Osteocyte (in vitro differentiated cells): Measurements from ENCODE around the gene GABRR2. TPM values are rescaled to one million over a fixed set of nuclear protein-coding genes. Genes with fewer than 3 reads are reported as not detected.
A peak's percentile ranks its signal among the peaks of the same experiment; 100 is the strongest.

Source experiments
- DNase-seq: peaks from one replicate; pipeline ENCODE4 v3.0.0; 2021; ENCODE audit warnings: mixed read lengths; ENCODE audit not compliant: unreplicated experiment; ENCODE audit errors: extremely low spot score
- H3K27ac Mint-ChIP-seq: one replicate; pipeline ENCODE4 v1.8.0; 2021; ENCODE audit warnings: mild to moderate bottlenecking, mixed read lengths; ENCODE audit not compliant: unreplicated experiment
- H3K27me3 Mint-ChIP-seq: one replicate; pipeline ENCODE4 v1.8.0; 2021; ENCODE audit warnings: mixed read lengths; ENCODE audit not compliant: unreplicated experiment
- H3K36me3 Mint-ChIP-seq: one replicate; pipeline ENCODE4 v1.8.0; 2021; ENCODE audit warnings: mixed read lengths; ENCODE audit not compliant: unreplicated experiment
- H3K4me1 Mint-ChIP-seq: one replicate; pipeline ENCODE4 v1.8.0; 2021; ENCODE audit warnings: mixed read lengths; ENCODE audit not compliant: unreplicated experiment
- H3K4me3 Mint-ChIP-seq: one replicate; pipeline ENCODE4 v1.8.0; 2021; ENCODE audit warnings: mild to moderate bottlenecking, moderate library complexity, mixed read lengths; ENCODE audit not compliant: unreplicated experiment
- H3K9me3 Mint-ChIP-seq: one replicate; pipeline ENCODE4 v1.8.0; 2021; ENCODE audit warnings: mixed read lengths; ENCODE audit not compliant: unreplicated experiment
- CTCF ChIP-seq: fragments of 200-600 bp; sonication (generic); IDR thresholded peaks from 2 replicates; pipeline ENCODE4 v1.5.0; 2021; ENCODE audit warnings: antibody characterized with exemption, mild to moderate bottlenecking, moderate library complexity
- total RNA-seq: library from RNA; stranded (reverse); gene quantifications from 2 replicates; pipeline ENCODE4 v1.2.1, GENCODE V29; 2021

GABRR2 gene
- total RNA-seq, 1 donor from 2014 or later: 0.97 TPM

GRCh38 chr6:89284963-89285735 lies 29.9 kb downstream of the GABRR2 start:
- no peak overlapping the region for H3K27ac Mint-ChIP-seq
- no peak for TF ChIP-seq CTCF

GRCh38 chr6:89284081-89284480 lies 31.0 kb downstream of the GABRR2 start:
- H3K27ac Mint-ChIP-seq: no peak overlapping the region
- H3K9me3 Mint-ChIP-seq: no peaks in the 10 kb centered on the region
- H3K36me3 Mint-ChIP-seq: no peaks in the 10 kb centered on the region
- no peak overlapping the region for H3K4me3 Mint-ChIP-seq
- no peak for DNase-seq
- TF ChIP-seq CTCF: no peak
- H3K27me3 Mint-ChIP-seq: peaks cover 10% of the 10 kb centered on the region
- H3K4me1 Mint-ChIP-seq: no peaks in the 10 kb centered on the region

More at GRCh38 chr6:89284963-89285735, 29.9 kb downstream of the GABRR2 start:
- no peak for DNase-seq
- Mint-ChIP-seq H3K4me1 (no peaks in the 10 kb centered on the region), H3K36me3 (no peaks in the 10 kb centered on the region), H3K9me3 (no peaks in the 10 kb centered on the region), H3K27me3 (peaks cover 13% of the 10 kb centered on the region), H3K4me3 (no peak overlapping the region)

GRCh38 chr6:89282749-89283148 lies 32.4 kb downstream of the GABRR2 start:
- no peak for TF ChIP-seq CTCF
- no peak overlapping the region for H3K4me3 Mint-ChIP-seq
- H3K36me3 Mint-ChIP-seq: no peaks in the 10 kb centered on the region
- H3K27me3 Mint-ChIP-seq: peaks cover 9% of the 10 kb centered on the region
- H3K27ac Mint-ChIP-seq: no peak overlapping the region
- no peaks in the 10 kb centered on the region for H3K4me1 Mint-ChIP-seq
- DNase-seq: no peak
- no peaks in the 10 kb centered on the region for H3K9me3 Mint-ChIP-seq

GRCh38 chr6:89281779-89282246 lies 33.3 kb downstream of the GABRR2 start:
- peak; percentile 38 for TF ChIP-seq CTCF
- H3K27me3 Mint-ChIP-seq: peaks cover 9% of the 10 kb centered on the region
- H3K9me3 Mint-ChIP-seq: no peaks in the 10 kb centered on the region
- no peaks in the 10 kb centered on the region for H3K4me1 Mint-ChIP-seq
- no peak for DNase-seq
- H3K36me3 Mint-ChIP-seq: no peaks in the 10 kb centered on the region
- H3K27ac Mint-ChIP-seq: no peak overlapping the region
- no peak overlapping the region for H3K4me3 Mint-ChIP-seq

- no peak for DNase-seq
- Mint-ChIP-seq H3K4me1 (no peaks in the 10 kb centered on the region), H3K27me3 (peaks cover 9% of the 10 kb centered on the region), H3K4me3 (no peak overlapping the region), H3K9me3 (no peaks in the 10 kb centered on the region), H3K36me3 (no peaks in the 10 kb centered on the region), H3K27ac (no peak overlapping the region)
- no peak for TF ChIP-seq CTCF
These were observed 36.1 kb downstream of the GABRR2 start for GRCh38 chr6:89278956-89279355.
